ENCODE results near the gene IP6K2.
"Not testable (repeated sequence)": the region's sequence is repeated elsewhere in the genome, so short reads cannot be mapped to it uniquely, and the experiment has no call there.

The IP6K2 gene, protein sequence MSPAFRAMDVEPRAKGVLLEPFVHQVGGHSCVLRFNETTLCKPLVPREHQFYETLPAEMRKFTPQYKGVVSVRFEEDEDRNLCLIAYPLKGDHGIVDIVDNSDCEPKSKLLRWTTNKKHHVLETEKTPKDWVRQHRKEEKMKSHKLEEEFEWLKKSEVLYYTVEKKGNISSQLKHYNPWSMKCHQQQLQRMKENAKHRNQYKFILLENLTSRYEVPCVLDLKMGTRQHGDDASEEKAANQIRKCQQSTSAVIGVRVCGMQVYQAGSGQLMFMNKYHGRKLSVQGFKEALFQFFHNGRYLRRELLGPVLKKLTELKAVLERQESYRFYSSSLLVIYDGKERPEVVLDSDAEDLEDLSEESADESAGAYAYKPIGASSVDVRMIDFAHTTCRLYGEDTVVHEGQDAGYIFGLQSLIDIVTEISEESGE

DNA sequence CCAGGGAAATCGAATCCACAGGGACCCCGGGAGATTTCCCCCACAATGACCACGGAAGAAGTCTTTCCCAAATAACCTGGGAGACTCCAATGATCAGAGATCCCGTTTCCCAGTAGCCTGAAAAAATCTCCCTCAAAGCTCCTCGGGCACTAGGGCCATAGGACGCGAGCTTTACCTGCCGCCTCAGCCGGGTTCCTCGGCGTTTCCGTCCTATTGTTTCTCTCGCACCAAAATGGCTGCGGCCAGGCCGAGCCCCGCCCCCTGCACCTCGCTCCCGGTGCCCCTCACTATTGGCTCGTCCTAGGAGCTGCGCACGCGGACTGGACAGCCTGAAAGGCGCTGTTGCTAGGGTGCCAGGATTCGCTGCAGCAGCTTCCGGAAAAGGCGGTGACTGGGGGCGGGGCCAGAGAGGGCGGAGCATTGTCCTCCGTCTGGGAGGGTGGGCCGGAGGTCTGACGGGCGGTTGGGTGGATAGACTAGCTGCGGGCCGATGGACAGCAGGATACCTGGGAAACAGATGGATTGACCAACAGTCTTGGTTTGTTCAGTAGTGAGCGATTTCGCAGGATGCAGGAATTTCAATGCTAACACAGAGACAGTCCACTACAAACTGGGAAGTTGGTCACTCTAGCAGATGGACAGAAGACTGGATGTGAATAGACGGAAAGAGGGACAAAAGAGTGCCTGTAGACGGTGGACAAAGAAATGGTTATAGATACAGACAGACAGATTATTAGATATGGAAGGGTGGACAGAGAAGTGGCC is at the start of gene IP6K2:
Gene IP6K2, minus strand, starts transcription at position 240 of the 765 bp plus-strand sequence. CDS start 21,930 bp downstream, outside the sequence.
- TF ChIP-seq, protein P1, sequence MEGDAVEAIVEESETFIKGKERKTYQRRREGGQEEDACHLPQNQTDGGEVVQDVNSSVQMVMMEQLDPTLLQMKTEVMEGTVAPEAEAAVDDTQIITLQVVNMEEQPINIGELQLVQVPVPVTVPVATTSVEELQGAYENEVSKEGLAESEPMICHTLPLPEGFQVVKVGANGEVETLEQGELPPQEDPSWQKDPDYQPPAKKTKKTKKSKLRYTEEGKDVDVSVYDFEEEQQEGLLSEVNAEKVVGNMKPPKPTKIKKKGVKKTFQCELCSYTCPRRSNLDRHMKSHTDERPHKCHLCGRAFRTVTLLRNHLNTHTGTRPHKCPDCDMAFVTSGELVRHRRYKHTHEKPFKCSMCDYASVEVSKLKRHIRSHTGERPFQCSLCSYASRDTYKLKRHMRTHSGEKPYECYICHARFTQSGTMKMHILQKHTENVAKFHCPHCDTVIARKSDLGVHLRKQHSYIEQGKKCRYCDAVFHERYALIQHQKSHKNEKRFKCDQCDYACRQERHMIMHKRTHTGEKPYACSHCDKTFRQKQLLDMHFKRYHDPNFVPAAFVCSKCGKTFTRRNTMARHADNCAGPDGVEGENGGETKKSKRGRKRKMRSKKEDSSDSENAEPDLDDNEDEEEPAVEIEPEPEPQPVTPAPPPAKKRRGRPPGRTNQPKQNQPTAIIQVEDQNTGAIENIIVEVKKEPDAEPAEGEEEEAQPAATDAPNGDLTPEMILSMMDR (conservative IDR thresholded peaks at IDR 0.05; ENCODE audit: control insufficient read depth, insufficient read depth, low read depth, low read length), result no peak
- H3K4me3 ChIP-seq (ENCODE audit: control insufficient read depth, low read depth, low read length), result peak within 1 kb of the TSS; percentile 69
- peak; percentile 96 for DNase-seq (ENCODE audit: low read depth)

DNA sequence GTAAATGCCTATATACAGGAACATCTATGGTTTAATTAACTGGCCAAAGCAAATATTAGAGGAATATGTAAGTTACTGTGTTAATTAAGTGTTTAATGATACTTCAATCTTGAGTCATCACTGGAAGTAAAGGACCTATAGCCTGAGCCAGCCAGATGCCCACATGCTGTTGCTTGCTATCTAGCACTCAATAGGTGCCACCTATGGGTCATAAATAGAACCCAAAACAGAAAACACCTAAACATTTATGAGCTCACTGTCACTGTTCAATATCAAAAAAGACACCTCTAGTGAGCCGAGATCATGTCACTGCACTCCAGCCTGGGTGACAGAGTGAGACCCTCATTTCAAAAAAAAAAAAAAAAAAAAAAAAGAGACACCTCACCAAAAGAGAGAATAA is 48.4 kb upstream of the IP6K2 start:
- TF ChIP-seq, protein P1 (conservative IDR thresholded peaks at IDR 0.05; ENCODE audit: control insufficient read depth, insufficient read depth, low read depth, low read length), result no peak
- peak; percentile 22 for DNase-seq (ENCODE audit: low read depth)

DNA sequence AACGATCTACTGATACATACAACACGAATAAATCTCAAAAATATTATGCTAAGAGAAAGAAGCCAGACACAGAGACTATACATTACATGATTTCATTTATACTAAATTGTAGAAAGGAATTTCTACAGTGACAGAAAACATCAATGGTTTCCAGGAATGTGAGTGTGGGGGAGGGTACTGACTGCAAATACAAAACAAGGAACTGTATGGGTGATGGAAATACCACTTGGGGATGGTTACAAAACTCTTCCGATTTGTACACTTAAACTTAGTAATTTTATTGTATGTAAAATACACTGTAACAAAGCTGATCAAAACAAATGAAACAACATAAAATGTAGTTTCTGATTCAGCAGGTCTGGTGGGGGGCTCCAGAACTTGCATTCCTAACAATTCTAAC is 45.8 kb upstream of the IP6K2 start:
- TF ChIP-seq, protein P1 (conservative IDR thresholded peaks at IDR 0.05; ENCODE audit: control insufficient read depth, insufficient read depth, low read depth, low read length), result no peak
- DNase-seq (ENCODE audit: low read depth), result no peak
- H3K4me3 ChIP-seq (ENCODE audit: control insufficient read depth, low read depth, low read length), result no peak overlapping the region

More for the DNA sequence above, 48.4 kb upstream of the IP6K2 start:
- H3K4me3 ChIP-seq (ENCODE audit: control insufficient read depth, low read depth, low read length), result no peak overlapping the region

DNA sequence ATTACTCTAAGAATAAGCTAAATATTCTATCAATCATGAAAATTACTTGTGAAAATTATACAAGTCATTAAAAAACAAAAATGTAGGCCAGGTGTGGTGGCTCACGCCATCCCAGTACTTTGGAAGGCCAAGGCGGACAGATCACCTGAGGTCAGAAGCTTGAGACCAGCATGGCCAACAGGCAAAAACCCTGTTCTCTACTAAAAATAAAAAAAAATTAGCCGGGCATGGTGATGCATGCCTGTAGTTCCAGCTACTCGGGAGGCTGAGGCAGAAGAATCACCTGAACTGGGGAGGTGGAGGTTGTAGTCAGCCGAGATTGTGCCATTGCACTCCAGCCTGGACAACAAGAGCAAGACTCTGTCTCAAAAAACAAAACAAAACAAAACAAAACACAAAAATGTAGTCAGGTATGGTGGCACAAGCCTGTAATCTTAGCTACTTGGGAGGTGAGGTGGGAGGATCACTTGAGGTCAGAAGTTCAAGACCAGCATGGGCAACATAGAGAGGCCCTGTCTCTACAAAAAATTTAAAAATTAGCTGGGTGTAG is 43.0 kb upstream of the IP6K2 start:
- not testable (repeated sequence) for H3K4me3 ChIP-seq (ENCODE audit: control insufficient read depth, low read depth, low read length); DNase-seq (ENCODE audit: low read depth)

DNA sequence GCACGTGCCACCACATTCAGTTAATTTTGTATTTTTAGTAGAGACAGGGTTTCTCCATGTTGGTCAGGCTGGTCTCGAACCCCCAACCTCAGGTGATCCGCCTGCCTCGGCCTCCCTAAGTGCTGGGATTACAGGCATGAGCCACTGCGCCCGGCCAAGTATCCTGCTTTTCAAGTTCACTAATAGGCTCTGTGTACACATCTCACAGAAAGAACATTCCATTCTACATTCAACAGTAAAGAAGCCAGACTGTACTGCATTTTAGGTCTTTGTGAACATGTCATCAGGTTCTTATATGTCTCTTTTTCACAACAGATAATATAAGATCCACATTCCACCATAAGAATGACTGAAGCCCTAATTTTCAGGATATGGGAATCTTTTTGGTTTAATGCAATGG is 42.5 kb upstream of the IP6K2 start:
- not testable (repeated sequence) for H3K4me3 ChIP-seq (ENCODE audit: control insufficient read depth, low read depth, low read length); DNase-seq (ENCODE audit: low read depth)

DNA sequence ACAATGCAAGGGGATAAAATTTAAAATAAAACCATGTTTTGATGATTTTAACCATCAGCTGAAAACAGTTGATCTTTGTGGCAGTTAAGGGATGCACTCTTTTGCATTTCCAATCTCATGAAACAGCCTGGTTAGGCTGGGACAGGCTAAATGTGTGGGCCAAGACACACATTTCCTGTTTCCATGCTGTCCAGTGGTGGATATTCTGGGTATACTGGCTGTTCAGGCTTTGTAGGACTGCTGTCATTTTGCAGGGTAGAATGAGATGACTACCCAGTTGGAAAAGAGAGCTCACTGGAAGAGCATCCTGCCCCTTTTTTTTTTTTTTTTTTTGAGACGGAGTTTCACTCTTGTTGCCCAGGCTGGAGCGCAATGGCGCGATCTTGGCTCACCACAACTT is 42.0 kb upstream of the IP6K2 start:
- no peak for DNase-seq (ENCODE audit: low read depth)
- H3K4me3 ChIP-seq (ENCODE audit: control insufficient read depth, low read depth, low read length), result no peak overlapping the region
- TF ChIP-seq, protein P1 (conservative IDR thresholded peaks at IDR 0.05; ENCODE audit: control insufficient read depth, insufficient read depth, low read depth, low read length), result no peak

DNA sequence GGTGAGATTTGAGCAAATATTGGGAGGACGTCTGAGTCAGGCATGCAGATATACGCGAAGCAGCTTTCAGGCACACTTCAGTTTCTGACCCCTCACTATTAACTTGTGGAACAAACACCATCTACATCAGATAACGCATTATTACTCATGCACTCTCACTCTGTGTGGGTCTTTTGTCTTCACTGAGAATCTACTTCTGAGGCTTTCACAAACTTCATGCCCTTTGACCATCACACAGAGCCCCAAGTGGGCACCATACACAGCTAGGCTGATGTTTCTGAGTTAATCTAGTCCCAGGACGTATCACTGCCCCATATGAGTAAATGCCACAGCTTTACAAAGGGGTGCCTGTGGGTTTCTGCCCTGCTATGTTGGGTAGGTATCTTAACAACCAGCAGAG is 39.6 kb upstream of the IP6K2 start:
- no peak for DNase-seq (ENCODE audit: low read depth)
- no peak overlapping the region for H3K4me3 ChIP-seq (ENCODE audit: control insufficient read depth, low read depth, low read length)
- TF ChIP-seq, protein P1 (conservative IDR thresholded peaks at IDR 0.05; ENCODE audit: control insufficient read depth, insufficient read depth, low read depth, low read length), result no peak
